A549 (cell line): ENCODE results near the gene KRT76. TPM values are rescaled to one million over a fixed set of nuclear protein-coding genes. Genes with fewer than 3 reads are reported as not detected.

Experiments
- ATAC-seq, 2 experiments: fragments of 200-7000 bp in 1 of 2; fragments of >200 bp in 1 of 2; cut with Nextera tagmentation in 1 of 2; cut with Tn5 transposase in 1 of 2; 3 replicates each; pipeline versions ENCODE4 v1.8.0 to v1.9.1; 2018 to 2020; ENCODE audit warnings: mild to moderate bottlenecking in 1 of 2, moderate library complexity in 1 of 2
- CTCF ChIA-PET: fragments of 300-600 bp; sonication (Branson Sonifier 250); formaldehyde crosslinking; extraction: SDS; loops from one replicate; lab custom pipeline; 2021; ENCODE audit warnings: antibody characterized with exemption, inconsistent platforms; lab: Yijun Ruan, JAX
- POLR2A ChIA-PET: fragments of 350-600 bp; formaldehyde crosslinking; extraction: SDS; loops from one replicate; lab custom pipeline; 2021; ENCODE audit warnings: antibody characterized with exemption, inconsistent platforms; lab: Yijun Ruan, JAX
- DNase-seq, 2 experiments: peaks; one replicate each; pipeline versions ENCODE4 v3.0.0 to v3.0.0-alpha.2; 2011 to 2016; ENCODE audit warnings: low read depth in 1 of 2, low spot score in 1 of 2
- FAIRE-seq: peaks from 2 replicates; lab custom pipeline; 2011; peaks lifted over from hg19 to GRCh38; lab: Jason Lieb, UNC
- H3K27ac ChIP-seq, 2 experiments: fragments of >200 bp; sonication (Bioruptor Twin); formaldehyde crosslinking; 3 replicates each; pipeline ENCODE4 v1.5.1; 2016 to 2017
- H3K4me1 ChIP-seq: fragments of >200 bp; sonication (Bioruptor Twin); formaldehyde crosslinking; 3 replicates; pipeline ENCODE4 v1.6.1; 2016
- H3K4me2 ChIP-seq: fragments of >200 bp; sonication (Bioruptor Twin); formaldehyde crosslinking; 3 replicates; pipeline ENCODE4 v1.6.1; 2016
- H3K4me3 ChIP-seq: fragments of >200 bp; sonication (Bioruptor Twin); formaldehyde crosslinking; 3 replicates; pipeline ENCODE4 v1.5.1; 2016
- H3K9me3 ChIP-seq: fragments of >200 bp; sonication (Bioruptor Twin); formaldehyde crosslinking; 3 replicates; pipeline ENCODE4 v1.6.1; 2016
- BHLHE40 ChIP-seq: IDR thresholded peaks from 2 replicates; pipeline ENCODE4 v1.6.1; 2012; ENCODE audit warnings: low read depth, low read length, inconsistent platforms
- CBX2 ChIP-seq: fragments of 200-600 bp; sonication (generic); IDR thresholded peaks from 2 replicates; pipeline ENCODE4 v1.6.1; 2016; ENCODE audit warnings: low read depth, mild to moderate bottlenecking, borderline replicate concordance
- CHD4 ChIP-seq: fragments of 200-600 bp; sonication (generic); IDR thresholded peaks from 2 replicates; pipeline ENCODE4 v1.6.1; 2016; ENCODE audit warnings: antibody characterized with exemption, mild to moderate bottlenecking, borderline replicate concordance
- CTCF ChIP-seq: fragments of >200 bp; sonication (Bioruptor Twin); formaldehyde crosslinking; IDR thresholded peaks from 3 replicates; pipeline ENCODE4 v1.5.1; 2016
- E2F6 ChIP-seq: IDR thresholded peaks from 2 replicates; pipeline ENCODE4 v1.6.1; 2012; ENCODE audit warnings: low read depth, borderline replicate concordance
- ELK1 ChIP-seq: fragments of 150-350 bp; IDR thresholded peaks from 2 replicates; pipeline ENCODE4 v1.6.1; 2014; ENCODE audit warnings: low read depth, mild to moderate bottlenecking, low read length
- EP300 ChIP-seq, 2 experiments: fragments of >200 bp; sonication (Bioruptor Twin); formaldehyde crosslinking; IDR thresholded peaks; 2 replicates in 1 of 2; 3 replicates in 1 of 2; pipeline ENCODE4 v1.6.1; 2016 to 2017
- FOSB ChIP-seq: fragments of 250-450 bp; sonication (Bioruptor Pico); IDR thresholded peaks from 2 replicates; pipeline ENCODE4 v1.5.0; 2020; ENCODE audit warnings: mild to moderate bottlenecking, moderate library complexity
- GATA3 ChIP-seq: IDR thresholded peaks from 2 replicates; pipeline ENCODE4 v1.6.1; 2012; ENCODE audit warnings: borderline replicate concordance
- HOXA7 ChIP-seq: fragments of 250-450 bp; sonication (Bioruptor Pico); IDR thresholded peaks from 2 replicates; pipeline ENCODE4 v1.5.0; 2020; ENCODE audit warnings: mild to moderate bottlenecking, moderate library complexity
- HOXB5 ChIP-seq: fragments of 250-450 bp; sonication (Bioruptor Pico); IDR thresholded peaks from 2 replicates; pipeline ENCODE4 v1.5.0; 2020; ENCODE audit warnings: mild to moderate bottlenecking, moderate library complexity
- MAFK ChIP-seq: fragments of 450-650 bp; IDR thresholded peaks from 2 replicates; pipeline ENCODE4 v1.6.1; 2014; ENCODE audit not compliant: partially characterized antibody
- NFE2L2 ChIP-seq: fragments of 150-350 bp; conservative IDR thresholded peaks from 2 replicates; pipeline ENCODE4 v1.6.1; 2014; ENCODE audit warnings: low read length
- RARB ChIP-seq: fragments of 250-450 bp; sonication (Bioruptor Pico); IDR thresholded peaks from 2 replicates; pipeline ENCODE4 v1.8.0; 2021; ENCODE audit warnings: mild to moderate bottlenecking, moderate library complexity
- RNF2 ChIP-seq: fragments of 200-600 bp; sonication (generic); IDR thresholded peaks from 2 replicates; pipeline ENCODE4 v1.6.1; 2016; ENCODE audit warnings: low read depth, mild to moderate bottlenecking, antibody characterized with exemption, moderate library complexity, borderline replicate concordance
- TFCP2L1 ChIP-seq: fragments of 250-450 bp; sonication (Bioruptor Pico); IDR thresholded peaks from 2 replicates; pipeline ENCODE4 v1.5.0; 2021; ENCODE audit warnings: mild to moderate bottlenecking
- TP53 ChIP-seq: fragments of 250-450 bp; sonication (Bioruptor Pico); IDR thresholded peaks from 2 replicates; pipeline ENCODE4 v1.5.0; 2021; ENCODE audit warnings: mild to moderate bottlenecking, moderate library complexity
- ZFP36 ChIP-seq: fragments of 450-650 bp; IDR thresholded peaks from 2 replicates; pipeline ENCODE4 v1.6.1; 2014; ENCODE audit warnings: borderline replicate concordance; ENCODE audit not compliant: partially characterized antibody
- ZSCAN20 ChIP-seq: fragments of 250-450 bp; sonication (Bioruptor Pico); IDR thresholded peaks from 2 replicates; pipeline ENCODE4 v1.8.0; 2022; ENCODE audit warnings: mild to moderate bottlenecking, moderate library complexity
- WGBS: methylation state at CpG from one replicate; pipeline ENCODE4 v1.1.6; 2017; ENCODE audit errors: missing lambda C conversion rate; 5-methylcytosine and 5-hydroxymethylcytosine counted together
- polyA plus RNA-seq, 4 experiments: library from polyadenylated mRNA; depleted of rRNA in 3 of 4; stranded (reverse); fragments of >200 nt; fragmentation: RNase III in 1 of 4; extraction: RNeasy Plus Mini Kit Qiagen cat#74134 plus additional on column Dnase treatment in 1 of 4; gene quantifications; 2 replicates in 3 of 4; 3 replicates in 1 of 4; pipeline ENCODE4 v1.2.3, GENCODE V29; 2011 to 2017
- TF ChIP-seq, protein P1 (sequence below): IDR thresholded peaks from 2 replicates; pipeline ENCODE4 v1.6.1; 2012
- TF ChIP-seq, protein P2 (sequence below): fragments of 200-600 bp; sonication (generic); IDR thresholded peaks from 2 replicates; pipeline ENCODE4 v1.6.1; 2016; ENCODE audit warnings: antibody characterized with exemption, mild to moderate bottlenecking, moderate library complexity

KRT76 gene
- polyA plus RNA-seq, 2 of the 4 experiments (the other 2 are of a cell fraction): not detected

DNA sequence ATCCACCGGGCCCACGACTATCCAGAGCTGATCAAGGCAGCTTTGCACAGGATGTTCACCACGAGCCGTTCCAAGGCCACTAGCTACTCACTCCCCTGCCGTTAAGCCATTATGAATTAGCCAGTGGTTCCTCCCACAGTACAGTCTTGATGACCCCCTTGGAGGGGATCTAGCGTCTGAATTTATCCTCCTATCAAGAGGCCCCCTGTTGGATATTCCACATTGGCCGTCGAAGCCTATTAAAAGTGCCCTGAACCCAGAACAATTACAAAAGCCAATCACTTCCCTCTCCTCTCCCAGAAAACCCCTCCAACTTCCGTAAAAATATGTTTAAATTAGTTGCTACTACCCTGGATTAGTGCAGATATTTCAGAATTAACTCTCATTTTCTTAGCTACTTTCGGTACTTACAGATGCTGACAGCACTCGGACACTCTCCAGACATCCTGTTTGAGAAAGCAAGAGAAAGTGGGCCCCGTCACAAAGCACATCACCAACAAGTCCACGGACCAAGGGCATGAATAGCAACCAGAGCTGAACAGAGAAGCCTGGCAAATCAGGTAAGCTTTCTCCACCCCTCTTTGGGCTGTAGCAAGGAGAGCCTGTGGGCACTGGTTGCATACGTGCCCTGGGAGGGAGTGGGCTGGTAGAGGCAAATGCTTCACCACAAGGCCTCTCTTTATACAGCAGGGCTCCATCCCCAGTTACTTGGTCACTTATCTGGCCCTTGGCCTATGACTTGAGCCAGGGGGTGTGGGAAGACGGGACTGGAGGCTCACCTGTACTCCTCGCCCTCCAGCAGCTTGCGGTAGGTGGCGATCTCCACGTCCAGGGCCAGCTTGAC lies 13.5 kb upstream of the KRT76 start:
- DNase-seq: no peak
- POLR2A ChIA-PET: no interaction called here
- H3K4me3 ChIP-seq: no peak overlapping the region
- 86% methylated on average over 19 of the region's 19 CpGs for WGBS
- CTCF ChIA-PET: interaction anchor here (1.0 to 3.0 kb wide), 7 partner anchors 9 to 512 kb away, joined by 3 to 7 read pairs (median 4); no protein-coding TSS in a partner anchor
- H3K9me3 ChIP-seq: no peaks in the 10 kb centered on the region
- TF ChIP-seq CBX2: no peak
- no peak for TF ChIP-seq HOXA7 (CRISPR knock-in tag)
- no peak for TF ChIP-seq E2F6
- no peak for TF ChIP-seq HOXB5 (CRISPR knock-in tag)
- no peak for TF ChIP-seq CTCF
- TF ChIP-seq CHD4: no peak
- TF ChIP-seq NFE2L2: no peak
- no peak for TF ChIP-seq BHLHE40
- no peak for TF ChIP-seq RARB (CRISPR knock-in tag)
- TF ChIP-seq FOSB (CRISPR knock-in tag): no peak
- no peak for TF ChIP-seq MAFK
- no peak for TF ChIP-seq TP53 (CRISPR knock-in tag)
- TF ChIP-seq TFCP2L1 (CRISPR knock-in tag): no peak
- no peak for TF ChIP-seq ZFP36
- TF ChIP-seq GATA3: no peak
- TF ChIP-seq RNF2: no peak
- TF ChIP-seq, all 56 proteins: peak for 0
- Histone ChIP-seq H3K27ac (no peak overlapping the region), H3K4me2 (no peak overlapping the region), H3K4me1 (peaks cover 5% of the 10 kb centered on the region; the same call in 1 of the 3 replicates)
- ATAC-seq (no peak), FAIRE-seq (no peak)

GRCh38 chr12:52789637-52790426 lies 12.7 kb upstream of the KRT76 start:
- TF ChIP-seq ZSCAN20 (CRISPR knock-in tag) (no peak), EP300 (IDR thresholded peaks at IDR 0.05) (no peak), ELK1 (no peak)
- TF ChIP-seq, protein P1, sequence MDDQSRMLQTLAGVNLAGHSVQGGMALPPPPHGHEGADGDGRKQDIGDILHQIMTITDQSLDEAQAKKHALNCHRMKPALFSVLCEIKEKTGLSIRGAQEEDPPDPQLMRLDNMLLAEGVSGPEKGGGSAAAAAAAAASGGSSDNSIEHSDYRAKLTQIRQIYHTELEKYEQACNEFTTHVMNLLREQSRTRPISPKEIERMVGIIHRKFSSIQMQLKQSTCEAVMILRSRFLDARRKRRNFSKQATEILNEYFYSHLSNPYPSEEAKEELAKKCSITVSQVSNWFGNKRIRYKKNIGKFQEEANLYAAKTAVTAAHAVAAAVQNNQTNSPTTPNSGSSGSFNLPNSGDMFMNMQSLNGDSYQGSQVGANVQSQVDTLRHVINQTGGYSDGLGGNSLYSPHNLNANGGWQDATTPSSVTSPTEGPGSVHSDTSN: no peak
- TF ChIP-seq, protein P2, sequence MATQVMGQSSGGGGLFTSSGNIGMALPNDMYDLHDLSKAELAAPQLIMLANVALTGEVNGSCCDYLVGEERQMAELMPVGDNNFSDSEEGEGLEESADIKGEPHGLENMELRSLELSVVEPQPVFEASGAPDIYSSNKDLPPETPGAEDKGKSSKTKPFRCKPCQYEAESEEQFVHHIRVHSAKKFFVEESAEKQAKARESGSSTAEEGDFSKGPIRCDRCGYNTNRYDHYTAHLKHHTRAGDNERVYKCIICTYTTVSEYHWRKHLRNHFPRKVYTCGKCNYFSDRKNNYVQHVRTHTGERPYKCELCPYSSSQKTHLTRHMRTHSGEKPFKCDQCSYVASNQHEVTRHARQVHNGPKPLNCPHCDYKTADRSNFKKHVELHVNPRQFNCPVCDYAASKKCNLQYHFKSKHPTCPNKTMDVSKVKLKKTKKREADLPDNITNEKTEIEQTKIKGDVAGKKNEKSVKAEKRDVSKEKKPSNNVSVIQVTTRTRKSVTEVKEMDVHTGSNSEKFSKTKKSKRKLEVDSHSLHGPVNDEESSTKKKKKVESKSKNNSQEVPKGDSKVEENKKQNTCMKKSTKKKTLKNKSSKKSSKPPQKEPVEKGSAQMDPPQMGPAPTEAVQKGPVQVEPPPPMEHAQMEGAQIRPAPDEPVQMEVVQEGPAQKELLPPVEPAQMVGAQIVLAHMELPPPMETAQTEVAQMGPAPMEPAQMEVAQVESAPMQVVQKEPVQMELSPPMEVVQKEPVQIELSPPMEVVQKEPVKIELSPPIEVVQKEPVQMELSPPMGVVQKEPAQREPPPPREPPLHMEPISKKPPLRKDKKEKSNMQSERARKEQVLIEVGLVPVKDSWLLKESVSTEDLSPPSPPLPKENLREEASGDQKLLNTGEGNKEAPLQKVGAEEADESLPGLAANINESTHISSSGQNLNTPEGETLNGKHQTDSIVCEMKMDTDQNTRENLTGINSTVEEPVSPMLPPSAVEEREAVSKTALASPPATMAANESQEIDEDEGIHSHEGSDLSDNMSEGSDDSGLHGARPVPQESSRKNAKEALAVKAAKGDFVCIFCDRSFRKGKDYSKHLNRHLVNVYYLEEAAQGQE: no peak
- Histone ChIP-seq H3K4me2 (no peak overlapping the region), H3K27ac (no peak overlapping the region), H3K9me3 (no peaks in the 10 kb centered on the region), H3K4me1 (peaks cover 5% of the 10 kb centered on the region; the same call in 1 of the 3 replicates), H3K4me3 (no peak overlapping the region)
- FAIRE-seq: no peak
- 93% methylated on average over 49 of the region's 50 CpGs for WGBS
- ATAC-seq: no peak
- ChIA-PET CTCF (interaction anchor here (0.9 to 3.0 kb wide), 6 partner anchors 11 to 511 kb away, joined by 3 to 7 read pairs (median 3); no protein-coding TSS in a partner anchor), POLR2A (no interaction called here)
- no peak for DNase-seq
